ENCODE results near the gene WDR72. TPM values are rescaled to one million over a fixed set of nuclear protein-coding genes. Genes with fewer than 3 reads are reported as not detected.

Gene WDR72
- total and polyA plus RNA-seq, 2 of the 4 experiments (the other 2 are of a cell fraction) = not detected

DNA sequence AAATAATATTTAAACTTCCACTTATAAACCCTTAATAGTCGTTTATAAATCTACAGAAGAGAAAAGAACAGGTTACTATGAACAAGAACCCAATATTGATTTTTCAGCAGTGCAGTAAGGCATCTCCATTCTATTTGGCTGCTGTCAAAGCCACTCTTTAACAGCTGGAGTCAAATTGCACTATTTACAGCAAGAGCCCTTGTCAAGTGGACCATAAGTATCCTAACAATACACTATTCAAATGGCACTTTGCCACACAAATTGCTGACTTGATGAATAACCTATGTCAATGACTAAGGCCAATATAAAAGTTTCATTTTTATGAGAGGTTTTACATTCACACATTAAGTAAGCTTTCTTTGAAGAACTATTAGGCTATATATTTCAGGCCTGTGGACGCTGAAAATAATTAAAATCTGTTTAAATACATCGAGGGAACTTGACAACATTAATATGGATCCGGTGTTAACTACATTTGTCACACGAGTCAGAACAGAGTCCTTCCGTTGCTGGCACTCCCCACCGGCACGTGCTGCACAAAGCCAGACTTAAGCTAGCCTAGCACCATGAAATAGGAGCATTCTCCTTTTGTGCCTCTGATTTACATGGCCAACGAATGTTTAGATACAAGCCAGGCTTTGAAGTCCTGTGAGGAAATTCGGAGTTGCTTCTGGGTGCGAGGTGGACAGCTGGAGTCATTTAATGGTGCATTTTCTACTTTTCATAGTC is 100.5 kb downstream of the WDR72 start:
- ATAC-seq (ENCODE audit: low read depth) (no peak), DNase-seq (no peak)
- Histone ChIP-seq H3K4me2 (ENCODE audit: low read depth, low read length) (no peak overlapping the region), H4K20me1 (ENCODE audit: insufficient read depth, low read length) (no peaks in the 10 kb centered on the region), H3K4me1 (ENCODE audit: control insufficient read depth, insufficient read depth, low read length) (no peaks in the 10 kb centered on the region), H4K5ac (ENCODE audit: low read depth, low read length) (no peak overlapping the region), H3K4ac (ENCODE audit: low read depth, low read length) (no peak overlapping the region), H2BK20ac (ENCODE audit: low read depth, low read length) (no peak overlapping the region), H3K27ac (ENCODE audit: insufficient read depth, low read length) (no peak overlapping the region), H3K9ac (ENCODE audit: low read depth, low read length) (no peak overlapping the region), H3K9me1 (ENCODE audit: insufficient read depth, low read length) (no peaks in the 10 kb centered on the region), H3K56ac (ENCODE audit: extremely low read depth, insufficient read depth, low read length) (no peak overlapping the region), H4K91ac (ENCODE audit: insufficient read depth, low read depth, low read length) (no peak overlapping the region), H2AK9ac (replicated peaks; ENCODE audit: low read depth, low read length, poor library complexity) (no peak overlapping the region), H3K27me3 (ENCODE audit: control insufficient read depth, insufficient read depth, low read length) (no peaks in the 10 kb centered on the region), H3K36me3 (ENCODE audit: control insufficient read depth, insufficient read depth, low read length) (no peaks in the 10 kb centered on the region), H2AFZ (replicated peaks; ENCODE audit: low read length, poor library complexity) (no peak overlapping the region), H3K18ac (ENCODE audit: low read depth, low read length) (no peak overlapping the region), H3K23ac (ENCODE audit: low read depth, low read length) (no peak overlapping the region), H3K14ac (replicated peaks; ENCODE audit: low read depth, low read length) (no peak overlapping the region), H2AK5ac (ENCODE audit: low read depth, low read length) (no peak overlapping the region), H2BK120ac (ENCODE audit: low read depth, low read length) (no peak overlapping the region), H3K79me1 (ENCODE audit: low read depth in 1 of 2, low read length in 2 of 2) (no peaks in the 10 kb centered on the region), H2BK15ac (ENCODE audit: low read depth, low read length) (no peak overlapping the region), H4K8ac (ENCODE audit: low read depth in 2 of 2, low read length in 2 of 2) (no peak overlapping the region), H2BK5ac (ENCODE audit: low read depth, low read length, poor library complexity, severe bottlenecking) (no peak overlapping the region), H3K9me3 (ENCODE audit: control insufficient read depth, insufficient read depth, low read length) (peaks cover 2% of the 10 kb centered on the region; the same call in 1 of the 2 replicates), H3K4me3 (ENCODE audit: insufficient read depth, low read depth, low read length) (no peak overlapping the region)
- intact Hi-C loops (cut with micrococcal nuclease) (no loop called here), dilution Hi-C loops (cut with HindIII; ENCODE audit: low sequenced_read_pairs, unreplicated experiment) (no loop called here), in situ Hi-C loops (cut with MboI; ENCODE audit: low sequenced_read_pairs) (no loop called here)
- TF ChIP-seq NFE2L2 (IDR thresholded peaks at IDR 0.05; ENCODE audit: low read depth, low read length) (no peak), MAFK (IDR thresholded peaks at IDR 0.05; ENCODE audit: low read depth, low read length) (no peak), RFX5 (IDR thresholded peaks at IDR 0.05; ENCODE audit: low read depth, low read length) (no peak), CHD1 (IDR thresholded peaks at IDR 0.05; ENCODE audit: low read depth, low read length) (no peak), MXI1 (IDR thresholded peaks at IDR 0.05; ENCODE audit: borderline replicate concordance, low read depth, low read length) (no peak), POLR2A (IDR thresholded peaks at IDR 0.05; ENCODE audit: low read depth, low read length) (no peak), RCOR1 (IDR thresholded peaks at IDR 0.05; ENCODE audit: insufficient replicate concordance, low read length) (no peak), BHLHE40 (IDR thresholded peaks at IDR 0.05; ENCODE audit: low read depth, low read length) (no peak), MAZ (IDR thresholded peaks at IDR 0.05; ENCODE audit: borderline replicate concordance, low read depth, low read length) (no peak)
- TF ChIP-seq, protein P1, sequence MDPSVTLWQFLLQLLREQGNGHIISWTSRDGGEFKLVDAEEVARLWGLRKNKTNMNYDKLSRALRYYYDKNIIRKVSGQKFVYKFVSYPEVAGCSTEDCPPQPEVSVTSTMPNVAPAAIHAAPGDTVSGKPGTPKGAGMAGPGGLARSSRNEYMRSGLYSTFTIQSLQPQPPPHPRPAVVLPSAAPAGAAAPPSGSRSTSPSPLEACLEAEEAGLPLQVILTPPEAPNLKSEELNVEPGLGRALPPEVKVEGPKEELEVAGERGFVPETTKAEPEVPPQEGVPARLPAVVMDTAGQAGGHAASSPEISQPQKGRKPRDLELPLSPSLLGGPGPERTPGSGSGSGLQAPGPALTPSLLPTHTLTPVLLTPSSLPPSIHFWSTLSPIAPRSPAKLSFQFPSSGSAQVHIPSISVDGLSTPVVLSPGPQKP (IDR thresholded peaks at IDR 0.05; ENCODE audit: borderline replicate concordance, low read depth, low read length) = no peak
- BruUV-seq (replicated peaks) = no TSS peak
- ChIA-PET POLR2A (ENCODE audit: unreplicated experiment) (no interaction called here), CTCF (no interaction called here)
- 33% methylated on average over 1 of the region's 11 CpGs; no CpG with 5 or more reads in 1 of the 2 experiments for whole genome bisulfite sequencing, 2 experiments (ENCODE audit: extremely low coverage in 2 of 2, insufficient read length in 1 of 2)

Measured in IMR-90 (cell line).